Keratinocyte (primary cell): ENCODE measurements around the gene FAF2.

ENCODE experiments used
- EZH2 ChIP-seq: IDR thresholded peaks from one replicate; pipeline ENCODE4 v1.6.1; 2012; ENCODE audit warnings: inconsistent platforms, mild to moderate bottlenecking, low read length, moderate library complexity
- TF ChIP-seq, protein P1 (sequence below), 3 experiments: IDR thresholded peaks in 1 of 3; conservative IDR thresholded peaks in 1 of 3; optimal IDR thresholded peaks in 1 of 3; 2 replicates in 2 of 3; 3 replicates in 1 of 3; pipeline versions ENCODE3 to v1.5.1; 2011; ENCODE audit warnings: low read length in 3 of 3, mild to moderate bottlenecking in 3 of 3, moderate library complexity in 2 of 3, control low read depth in 1 of 3, inconsistent platforms in 1 of 3; ENCODE audit not compliant: insufficient read depth in 2 of 3; ENCODE audit errors: extremely low read depth in 1 of 3

DNA sequence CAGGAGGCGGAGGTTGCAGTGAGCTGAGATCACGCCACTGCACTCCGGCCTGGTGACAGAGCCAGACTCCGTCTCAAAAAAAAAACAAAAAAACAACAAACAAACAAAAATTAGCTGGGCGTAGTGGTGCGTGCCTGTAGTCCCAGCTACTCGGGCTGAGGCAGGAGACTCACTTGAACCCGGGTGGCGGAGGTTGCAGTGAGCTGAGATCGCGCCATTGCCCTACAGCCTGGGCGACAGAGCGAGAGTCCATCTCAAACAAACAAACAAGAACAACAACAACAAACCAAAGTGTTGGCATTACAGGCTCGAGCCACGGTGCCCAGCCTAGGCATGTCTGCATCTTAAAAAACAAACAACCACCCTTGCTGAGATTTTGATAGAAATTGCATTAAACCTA is 76.8 kb downstream of the FAF2 start:
- TF ChIP-seq, protein P1, sequence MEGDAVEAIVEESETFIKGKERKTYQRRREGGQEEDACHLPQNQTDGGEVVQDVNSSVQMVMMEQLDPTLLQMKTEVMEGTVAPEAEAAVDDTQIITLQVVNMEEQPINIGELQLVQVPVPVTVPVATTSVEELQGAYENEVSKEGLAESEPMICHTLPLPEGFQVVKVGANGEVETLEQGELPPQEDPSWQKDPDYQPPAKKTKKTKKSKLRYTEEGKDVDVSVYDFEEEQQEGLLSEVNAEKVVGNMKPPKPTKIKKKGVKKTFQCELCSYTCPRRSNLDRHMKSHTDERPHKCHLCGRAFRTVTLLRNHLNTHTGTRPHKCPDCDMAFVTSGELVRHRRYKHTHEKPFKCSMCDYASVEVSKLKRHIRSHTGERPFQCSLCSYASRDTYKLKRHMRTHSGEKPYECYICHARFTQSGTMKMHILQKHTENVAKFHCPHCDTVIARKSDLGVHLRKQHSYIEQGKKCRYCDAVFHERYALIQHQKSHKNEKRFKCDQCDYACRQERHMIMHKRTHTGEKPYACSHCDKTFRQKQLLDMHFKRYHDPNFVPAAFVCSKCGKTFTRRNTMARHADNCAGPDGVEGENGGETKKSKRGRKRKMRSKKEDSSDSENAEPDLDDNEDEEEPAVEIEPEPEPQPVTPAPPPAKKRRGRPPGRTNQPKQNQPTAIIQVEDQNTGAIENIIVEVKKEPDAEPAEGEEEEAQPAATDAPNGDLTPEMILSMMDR (optimal IDR thresholded peaks at IDR 0.05 in 1 of 3, IDR thresholded peaks at IDR 0.05 in 1 of 3, conservative IDR thresholded peaks at IDR 0.05 in 1 of 3; ENCODE audit: extremely low read depth in 1 of 3, insufficient read depth in 2 of 3, low read length in 3 of 3): no peak
- TF ChIP-seq EZH2: no peak
